GM21619 (cell line): Measurements from ENCODE around the gene ITGB5.

Experiments
- ATAC-seq: cut with Tn5 transposase; IDR thresholded peaks from one replicate; pipeline ENCODE4 v1.9.1; 2021; ENCODE audit not compliant: unreplicated experiment

The ITGB5 gene

GRCh38 chr3:124896824-124897526 lies 9.8 kb upstream of the ITGB5 start:
- ATAC-seq: no peak

DNA sequence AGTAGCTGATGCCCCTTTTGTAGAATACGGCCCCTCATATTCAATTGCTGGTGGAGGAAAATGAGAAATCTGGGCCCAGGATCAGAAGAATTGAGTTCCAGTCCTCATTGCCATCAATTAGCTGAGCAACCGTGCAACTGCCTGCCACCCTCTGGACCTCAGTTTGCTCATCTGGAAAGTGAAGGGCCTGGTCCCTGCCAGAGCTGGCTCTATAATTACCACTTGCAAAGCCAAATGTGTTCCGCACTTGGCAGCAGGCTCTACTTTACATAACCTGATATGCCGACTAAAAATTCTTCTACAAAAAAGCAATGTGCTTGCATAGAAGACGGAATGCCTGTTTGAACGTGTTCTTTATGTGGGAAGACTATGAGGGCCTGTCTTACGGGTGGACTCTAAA lies 8.6 kb upstream of the ITGB5 start:
- ATAC-seq: no peak

DNA sequence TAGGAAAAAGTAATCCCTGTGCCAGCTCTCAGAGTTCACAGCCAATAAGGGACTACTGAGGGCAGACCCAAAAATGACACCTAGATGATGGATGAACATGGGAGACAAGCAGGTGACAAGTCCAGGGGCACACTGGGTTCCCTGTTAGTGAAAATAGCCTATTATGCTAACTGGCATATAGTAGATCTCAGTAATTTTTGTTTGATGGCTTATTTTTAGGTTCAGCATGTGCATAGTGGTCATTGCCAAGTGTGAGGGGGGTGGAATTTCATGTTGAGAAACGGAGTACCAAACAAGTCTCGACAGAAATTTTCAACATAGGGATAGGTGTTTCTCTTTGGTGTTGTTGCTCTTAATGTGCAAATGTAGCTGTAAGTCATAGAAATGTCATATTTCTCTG lies 6.4 kb upstream of the ITGB5 start:
- no peak for ATAC-seq

- ATAC-seq: no peak
Measured at GRCh38 chr3:124890573-124891190, 3.5 kb upstream of the ITGB5 start.

DNA sequence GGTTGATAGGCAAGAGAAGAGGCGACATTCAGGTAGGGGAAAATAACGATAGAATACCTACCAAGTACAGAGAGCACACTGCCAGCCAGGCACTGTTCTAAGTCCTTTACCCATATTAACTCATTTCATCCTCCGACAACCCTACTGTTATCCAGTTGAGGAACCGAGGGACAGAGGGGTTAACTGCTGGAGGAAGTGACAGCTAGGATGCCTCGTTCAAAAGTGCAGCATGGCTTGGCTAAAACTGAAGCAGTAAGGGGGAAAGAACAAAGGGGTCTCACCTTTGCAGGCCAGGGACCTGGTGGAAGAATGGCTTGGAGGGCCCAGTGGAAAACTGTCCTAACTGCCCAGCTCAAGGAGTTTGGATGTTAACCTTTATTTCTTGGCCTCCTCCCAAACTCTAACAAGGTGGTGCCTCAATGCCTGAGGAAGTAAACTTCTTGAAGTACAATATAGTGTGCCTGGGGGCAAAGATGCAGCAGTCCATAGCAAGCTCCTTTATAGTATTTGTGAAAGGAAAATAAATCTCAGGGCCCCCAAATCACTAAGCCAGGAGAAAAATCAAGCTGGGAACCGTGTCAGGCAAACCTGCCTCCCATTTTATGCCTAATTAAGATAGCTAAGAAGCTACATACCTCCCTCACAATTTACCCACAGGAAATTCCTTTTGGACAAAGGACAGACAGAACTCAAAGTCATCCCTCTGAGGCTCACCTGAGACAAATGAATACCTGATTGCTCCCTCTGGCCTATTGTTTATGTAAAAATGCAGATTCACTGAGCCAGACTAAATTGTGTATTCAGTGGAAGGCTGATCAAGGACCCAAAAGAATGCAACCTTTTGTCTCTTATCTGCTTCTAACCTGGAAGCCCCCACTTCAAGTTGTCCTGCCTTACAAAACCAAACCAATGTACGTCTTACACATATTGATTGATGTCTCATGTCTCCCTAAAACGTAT lies 1.6 kb upstream of the ITGB5 start:
- no peak for ATAC-seq

- ATAC-seq: no peak
Measured at GRCh38 chr3:124887932-124888298, 750 bp upstream of the ITGB5 start.

GRCh38 chr3:124886168-124887056 lies 753 bp downstream of the ITGB5 start:
- peak; percentile 37 for ATAC-seq

DNA sequence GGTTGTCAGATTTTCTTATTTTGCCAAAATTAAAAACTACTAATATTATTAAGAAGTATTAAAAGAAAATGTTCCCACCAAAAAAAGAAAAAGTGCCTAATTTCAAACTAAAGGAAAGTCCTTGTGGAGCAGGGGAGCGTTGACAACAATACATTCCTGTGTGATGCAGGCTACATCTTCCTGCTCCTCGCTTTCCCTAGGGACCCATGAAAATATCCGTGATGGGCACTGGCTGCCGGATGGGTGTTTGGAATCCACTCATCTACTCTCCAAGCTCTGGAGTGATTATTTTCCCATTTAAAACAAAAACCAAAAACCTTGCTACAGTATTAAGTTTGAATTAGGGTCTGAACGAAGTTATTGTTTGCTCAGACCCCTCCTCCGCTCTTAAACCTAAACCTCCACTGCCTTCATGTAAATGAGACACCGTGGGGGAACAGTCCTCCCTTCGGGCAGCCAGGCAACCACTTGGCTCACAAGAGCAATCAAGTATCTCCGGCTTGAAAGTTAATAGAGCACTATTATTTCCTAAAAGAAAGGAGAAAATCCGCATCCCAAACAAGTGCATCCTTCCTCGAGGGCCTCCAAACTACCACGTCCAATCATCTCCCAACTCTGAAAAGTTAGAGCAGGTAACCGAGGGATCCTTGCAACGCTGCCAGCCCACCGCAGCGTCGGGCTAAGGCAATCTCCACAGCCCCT lies 1.5 kb downstream of the ITGB5 start:
- no peak for ATAC-seq

- ATAC-seq: no peak
Measured at GRCh38 chr3:124884474-124885101, 2.6 kb downstream of the ITGB5 start.

DNA sequence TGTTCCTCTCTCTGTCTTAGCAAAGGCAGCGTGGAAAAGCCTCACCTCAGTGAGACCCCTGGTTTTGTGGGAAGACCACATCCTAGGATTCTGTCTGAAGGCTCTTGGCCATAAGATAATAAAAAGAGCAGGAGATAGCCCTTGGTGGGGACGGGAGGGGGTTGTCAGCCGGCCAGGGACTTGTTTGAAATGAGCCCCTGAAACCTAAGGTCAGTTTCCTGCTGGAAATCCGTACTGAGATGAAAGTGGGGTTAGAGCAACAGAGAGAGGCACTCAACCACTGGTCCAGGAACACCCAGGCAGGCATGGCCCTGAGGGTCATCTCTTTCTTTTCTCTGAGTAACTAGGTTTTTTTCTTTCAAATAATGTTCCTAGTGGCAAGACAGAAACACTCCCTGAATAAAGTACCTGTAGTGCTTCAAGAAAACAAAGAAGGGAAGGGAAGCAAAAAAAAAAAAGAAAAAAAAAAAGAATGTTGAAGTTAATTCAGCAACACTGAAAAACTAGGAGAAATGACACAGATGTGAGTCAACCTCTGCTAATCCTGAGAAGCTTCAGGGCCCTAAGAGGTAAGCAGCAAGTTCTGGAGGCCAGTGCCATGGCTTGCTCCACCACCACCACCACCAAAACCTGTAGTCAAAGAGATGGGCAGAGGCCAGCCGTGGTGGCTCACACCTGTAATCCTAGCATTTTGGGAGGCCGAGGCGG lies 3.2 kb downstream of the ITGB5 start:
- ATAC-seq: no peak

- no peak for ATAC-seq
Measured at GRCh38 chr3:124882816-124883747, 4.1 kb downstream of the ITGB5 start.

- no peak for ATAC-seq
Measured at GRCh38 chr3:124881976-124882697, 5.0 kb downstream of the ITGB5 start.

DNA sequence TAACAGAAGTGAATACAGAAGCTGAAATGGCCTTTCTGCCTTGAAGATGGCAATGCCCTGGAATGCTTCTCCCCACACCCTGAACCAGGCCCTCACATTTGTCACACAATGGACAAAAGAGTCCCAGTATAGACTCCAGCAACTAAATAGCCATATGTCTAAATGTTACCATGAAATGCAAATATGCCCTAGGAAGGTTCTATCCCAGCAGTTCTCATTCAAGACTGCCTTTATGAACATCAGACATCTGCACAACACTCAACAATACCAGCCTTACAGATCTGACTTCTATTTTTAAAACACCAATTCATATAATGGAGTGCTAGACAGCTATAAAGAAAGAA lies 7.9 kb downstream of the ITGB5 start:
- no peak for ATAC-seq

DNA sequence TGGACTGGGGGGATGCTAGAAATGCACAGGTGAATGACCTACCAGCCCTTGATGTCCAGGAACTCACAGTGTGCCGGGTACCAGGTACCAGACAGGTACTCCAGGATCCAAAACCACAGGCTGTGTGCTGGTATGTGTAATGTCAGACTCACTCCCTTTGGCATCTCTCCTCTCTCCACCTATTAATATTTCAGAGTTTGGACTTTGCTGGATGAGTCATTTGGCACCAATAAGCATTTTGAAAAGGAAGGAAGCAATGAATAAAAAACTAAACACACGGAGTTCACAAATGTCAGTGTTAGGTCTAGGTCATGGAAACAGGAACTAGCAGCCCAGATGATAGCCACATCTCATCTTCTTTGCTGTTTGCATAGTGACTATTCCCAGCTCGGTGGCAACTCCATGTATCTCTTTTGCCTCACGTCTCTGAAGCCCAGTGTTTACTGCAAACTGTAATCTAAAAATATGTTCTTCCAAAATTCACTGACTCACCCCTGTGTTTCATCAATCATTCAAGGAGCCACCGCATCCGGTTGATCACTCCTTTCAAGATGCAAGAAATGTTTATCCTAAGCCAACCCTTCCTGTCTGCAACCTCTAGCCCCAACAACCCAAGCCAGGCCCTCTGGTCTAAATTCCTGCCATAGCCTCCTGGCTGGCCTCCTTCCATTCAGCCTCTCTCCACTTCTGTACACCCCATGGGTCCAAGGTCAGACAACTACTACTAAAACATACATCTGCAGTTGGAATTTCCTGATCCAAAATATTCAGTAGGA lies 8.4 kb downstream of the ITGB5 start:
- ATAC-seq: peak; percentile 58

DNA sequence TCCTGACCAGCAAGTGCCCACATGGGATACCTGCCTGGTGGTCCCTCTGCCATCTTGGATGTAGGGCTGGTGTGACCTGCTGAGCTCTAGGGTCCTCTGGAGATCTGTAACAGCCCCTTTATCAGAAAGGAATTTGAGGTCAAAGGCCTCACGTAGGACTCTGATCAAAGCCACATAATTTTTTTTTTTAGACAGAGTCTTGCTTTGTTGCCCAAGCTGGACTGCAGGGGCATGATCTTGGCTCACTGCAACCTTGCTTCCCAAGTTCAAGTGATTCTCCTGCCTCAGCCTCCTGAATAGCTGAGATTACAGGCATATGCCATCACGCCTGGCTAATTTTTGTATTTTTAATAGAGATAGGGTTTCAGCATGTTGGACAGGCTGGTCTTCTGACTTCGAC lies 9.5 kb downstream of the ITGB5 start:
- no peak for ATAC-seq

DNA sequence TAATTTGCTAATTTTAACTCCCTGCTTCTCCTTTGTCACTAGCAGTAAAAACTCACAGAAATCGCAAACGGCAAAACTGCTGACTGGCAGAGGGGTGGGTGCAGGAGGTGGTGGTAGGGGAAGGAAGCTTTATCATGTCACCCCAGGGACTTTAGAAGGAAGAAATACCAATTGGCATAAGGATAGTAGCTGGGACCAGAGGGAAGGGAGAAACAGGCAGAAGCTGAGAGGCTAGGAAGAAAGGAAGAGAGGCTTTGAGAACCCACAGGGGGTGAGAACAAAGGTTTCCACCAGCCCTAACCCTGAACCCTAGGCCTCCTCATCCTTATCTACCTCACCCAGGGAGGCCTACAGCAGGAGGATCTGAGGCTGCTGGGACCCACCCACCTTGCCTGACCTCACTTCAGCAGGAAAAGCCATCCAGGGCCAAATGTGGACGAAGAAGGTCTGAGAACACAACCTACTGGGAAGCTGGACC lies 10.7 kb downstream of the ITGB5 start:
- ATAC-seq: no peak

DNA sequence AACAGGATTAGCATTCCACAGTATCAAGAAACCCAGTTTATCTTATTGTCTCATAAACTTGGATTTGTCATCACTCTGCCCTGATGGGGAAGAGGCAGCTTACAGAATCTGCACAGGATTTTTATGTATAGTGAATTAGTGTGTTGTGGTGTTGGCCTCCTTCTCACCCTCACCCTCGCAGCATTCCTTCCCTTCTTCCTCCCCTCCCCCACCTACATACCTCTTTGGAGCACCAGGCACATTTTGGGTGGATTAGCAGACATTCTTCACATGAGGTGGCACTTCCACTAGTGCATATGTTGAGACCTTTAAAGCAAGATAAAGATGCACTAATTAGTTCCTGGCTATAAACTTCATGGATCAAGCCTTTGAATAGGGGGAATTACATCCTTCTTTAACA lies 13.9 kb downstream of the ITGB5 start:
- no peak for ATAC-seq
